Measurements from ENCODE around the gene TMPRSS4.

Gene TMPRSS4

DNA sequence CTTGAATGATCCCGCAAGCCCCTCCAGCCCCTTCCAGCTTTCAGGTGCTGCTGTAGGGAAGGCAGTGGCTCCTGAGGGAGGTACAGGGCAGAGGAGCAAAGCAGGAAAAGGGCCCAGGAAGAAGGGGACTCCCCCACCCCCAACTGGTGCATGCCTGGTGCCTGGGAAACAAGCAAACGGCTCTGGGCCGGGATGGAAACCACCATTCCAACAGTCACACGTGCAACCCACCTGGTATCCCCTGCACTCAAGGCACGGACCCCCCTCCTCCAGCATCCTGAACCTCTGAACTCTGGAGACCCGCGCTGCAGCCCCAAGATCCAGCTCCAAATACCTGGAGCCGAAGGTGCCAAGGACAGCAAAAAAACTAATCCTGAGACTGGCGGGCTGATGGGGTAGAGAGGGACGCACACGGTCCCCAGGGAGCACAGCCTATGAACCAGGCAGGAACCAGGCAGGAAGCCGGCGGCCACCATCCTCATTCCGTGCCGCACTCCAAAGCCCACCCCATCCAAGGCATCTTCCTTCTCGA, 75.2 kb downstream of the TMPRSS4 start:
- DNase-seq (ENCODE audit: low read depth in 1 of 2, low spot score in 1 of 2) = no peak
- in situ Hi-C loops (cut with HindIII; ENCODE audit: low pct_unique_long_range_greater_than_20kb, low sequenced_read_pairs) = no loop called here
- TF ChIP-seq JUND (IDR thresholded peaks at IDR 0.05; ENCODE audit: low read depth) = no peak

DNA sequence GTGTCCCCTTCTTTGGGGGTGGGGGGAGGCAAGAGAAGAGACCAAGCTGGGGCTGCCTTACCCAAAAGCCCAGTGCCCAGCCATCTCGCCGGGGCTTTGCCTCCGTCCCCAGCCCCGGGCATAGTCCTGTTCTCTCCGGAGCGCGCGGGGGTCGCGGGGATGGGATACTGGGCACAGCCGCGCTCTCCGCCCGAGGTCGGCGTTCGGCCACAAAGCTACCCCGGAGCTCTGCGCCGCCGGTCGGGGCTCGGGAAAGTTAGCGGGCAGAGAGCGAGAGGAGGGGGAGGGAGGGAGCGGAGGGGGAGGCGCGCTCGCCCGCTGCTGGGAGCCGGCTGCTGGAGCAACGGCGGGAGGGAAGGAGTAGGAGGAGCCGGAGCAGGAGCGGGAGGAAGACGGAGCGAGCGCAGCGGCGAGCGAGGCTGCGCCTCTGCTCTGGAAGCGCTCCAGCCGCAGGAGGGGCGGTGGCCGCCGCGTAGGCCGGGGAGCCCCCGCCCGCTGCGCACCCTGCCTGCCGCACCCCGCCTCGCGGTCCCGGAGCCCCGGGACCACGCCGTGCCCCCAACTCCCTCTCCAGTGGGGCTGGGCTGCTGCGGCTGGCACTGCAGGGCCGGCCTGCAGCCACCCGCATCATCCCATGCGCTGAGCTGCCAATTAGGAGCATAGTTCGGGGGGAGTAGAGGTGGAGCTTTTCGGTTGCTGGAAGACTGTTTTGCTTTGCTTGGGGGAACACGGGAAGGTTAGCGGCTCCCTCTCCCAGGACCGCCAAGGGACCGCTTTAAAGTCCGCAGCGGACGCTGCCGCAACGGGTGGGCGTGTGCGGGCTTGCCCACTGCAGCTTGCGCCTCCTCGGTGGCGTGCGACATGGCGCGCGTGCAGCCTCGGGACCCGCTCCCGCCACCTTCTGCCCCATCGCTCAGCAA, 75.9 kb downstream of the TMPRSS4 start, which contains the start of gene SCN4B:
Gene SCN4B (minus strand): TSS at position 272 of the 920 bp plus-strand sequence. CDS start 150 bp downstream, at position 122.
- DNase-seq (ENCODE audit: low read depth in 1 of 2, low spot score in 1 of 2) = peak; percentile 66 to 97
- no peak for TF ChIP-seq JUND (IDR thresholded peaks at IDR 0.05; ENCODE audit: low read depth)
- in situ Hi-C loops (cut with HindIII; ENCODE audit: low pct_unique_long_range_greater_than_20kb, low sequenced_read_pairs) = no loop called here

DNA sequence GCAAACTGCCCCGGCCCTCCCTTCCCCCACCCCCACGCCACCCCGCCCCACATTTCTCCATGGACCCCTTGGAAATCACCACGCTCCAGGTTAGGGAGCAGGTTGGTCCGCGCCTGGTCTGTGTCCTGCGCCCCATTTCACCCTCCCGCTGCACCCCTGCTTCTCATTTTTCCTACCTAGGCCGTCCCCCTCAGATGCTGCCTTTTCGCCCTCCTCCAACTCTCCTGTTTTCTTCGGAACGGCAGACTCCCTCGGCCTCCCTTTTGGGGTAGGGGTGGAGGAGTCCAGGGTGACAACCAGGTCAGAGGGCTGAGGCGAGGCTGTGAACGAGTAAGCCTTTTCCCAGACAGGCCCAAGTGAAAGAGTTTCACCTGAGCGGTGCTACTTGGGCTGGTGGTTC, 76.6 kb downstream of the TMPRSS4 start:
- in situ Hi-C loops (cut with HindIII; ENCODE audit: low pct_unique_long_range_greater_than_20kb, low sequenced_read_pairs) = no loop called here
- no peak for DNase-seq (ENCODE audit: low read depth in 1 of 2, low spot score in 1 of 2)
- TF ChIP-seq JUND (IDR thresholded peaks at IDR 0.05; ENCODE audit: low read depth) = no peak

DNA sequence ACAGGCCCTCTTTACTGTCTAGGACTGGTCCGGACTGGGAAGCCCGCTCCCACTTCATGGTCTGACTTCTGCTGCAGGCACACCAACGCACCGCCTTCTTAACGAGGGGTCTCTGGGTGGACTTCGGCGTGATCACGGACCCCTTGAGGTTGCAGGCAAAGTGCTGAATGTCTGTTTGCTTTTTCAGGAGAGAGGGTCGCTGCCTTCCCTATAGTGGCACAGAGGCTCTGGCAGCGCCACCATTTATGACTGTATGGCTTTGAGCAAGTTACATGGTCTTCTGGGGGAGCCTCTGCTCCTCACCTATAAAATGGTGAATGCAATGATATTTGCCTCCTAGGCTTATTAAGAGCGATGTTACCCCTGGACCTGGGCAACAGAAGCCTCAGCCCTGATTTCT, 77.1 kb downstream of the TMPRSS4 start:
- TF ChIP-seq JUND (IDR thresholded peaks at IDR 0.05; ENCODE audit: low read depth) = no peak
- DNase-seq (ENCODE audit: low read depth in 1 of 2, low spot score in 1 of 2) = no peak
- in situ Hi-C loops (cut with HindIII; ENCODE audit: low pct_unique_long_range_greater_than_20kb, low sequenced_read_pairs) = no loop called here

DNA sequence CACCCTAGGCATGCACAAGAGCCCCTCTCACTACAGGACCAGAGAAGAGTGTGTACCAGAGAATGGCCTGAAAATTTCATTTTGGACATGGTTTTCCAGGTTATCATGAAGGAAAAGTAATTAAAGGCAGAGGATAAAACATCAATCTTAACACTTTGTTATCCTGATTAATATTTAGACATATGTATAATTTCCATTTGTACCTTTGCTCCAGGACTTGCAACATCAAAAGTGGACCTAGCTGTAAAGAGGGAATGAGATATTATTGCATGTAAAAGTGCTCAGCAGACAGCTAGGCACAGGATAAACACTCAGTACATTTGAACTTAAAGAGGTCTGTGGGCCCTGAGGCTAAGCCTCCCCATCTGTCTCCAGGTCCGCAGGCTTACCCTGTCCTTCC, 77.8 kb downstream of the TMPRSS4 start:
- no peak for TF ChIP-seq JUND (IDR thresholded peaks at IDR 0.05; ENCODE audit: low read depth)
- in situ Hi-C loops (cut with HindIII; ENCODE audit: low pct_unique_long_range_greater_than_20kb, low sequenced_read_pairs) = no loop called here
- no peak for DNase-seq (ENCODE audit: low read depth in 1 of 2, low spot score in 1 of 2)

DNA sequence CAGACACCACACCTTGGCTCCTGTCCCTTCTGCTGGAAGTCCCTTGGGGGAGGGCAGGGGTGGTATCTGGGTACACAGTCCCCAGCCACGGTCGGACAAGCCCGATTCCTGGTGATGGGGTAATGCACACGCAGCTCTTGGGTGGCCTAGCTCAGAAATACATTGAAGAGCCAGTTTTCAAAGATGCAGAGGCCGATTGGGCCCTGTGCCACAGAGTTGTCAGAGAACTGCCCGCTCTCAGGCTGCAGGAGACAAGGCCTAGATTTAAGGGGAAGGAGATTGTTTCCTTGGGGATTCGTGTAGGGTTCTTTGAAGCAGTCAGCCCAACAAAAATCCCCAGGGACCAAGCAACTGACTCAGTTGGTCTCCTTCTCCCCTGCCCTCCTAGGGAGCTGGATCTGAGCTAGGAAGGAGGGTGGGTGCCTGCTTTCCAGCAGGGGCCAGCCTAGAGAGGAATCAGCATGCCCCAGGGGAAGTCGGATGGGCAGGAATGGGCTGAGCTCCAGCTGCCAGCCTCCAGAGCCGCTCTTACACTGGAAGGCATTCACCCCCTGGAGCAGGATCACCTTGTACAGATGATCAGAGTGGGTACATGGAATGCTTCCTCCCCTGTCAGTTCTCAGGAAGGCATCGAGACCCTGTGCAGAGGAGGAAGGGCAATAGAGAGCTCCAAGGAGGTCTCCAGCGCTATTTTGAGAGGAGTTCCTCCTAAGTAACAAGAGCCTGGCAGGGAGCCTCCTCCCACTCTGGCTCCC, 79.1 kb downstream of the TMPRSS4 start:
- no peak for DNase-seq (ENCODE audit: low read depth in 1 of 2, low spot score in 1 of 2)
- TF ChIP-seq JUND (IDR thresholded peaks at IDR 0.05; ENCODE audit: low read depth) = no peak
- in situ Hi-C loops (cut with HindIII; ENCODE audit: low pct_unique_long_range_greater_than_20kb, low sequenced_read_pairs) = no loop called here

DNA sequence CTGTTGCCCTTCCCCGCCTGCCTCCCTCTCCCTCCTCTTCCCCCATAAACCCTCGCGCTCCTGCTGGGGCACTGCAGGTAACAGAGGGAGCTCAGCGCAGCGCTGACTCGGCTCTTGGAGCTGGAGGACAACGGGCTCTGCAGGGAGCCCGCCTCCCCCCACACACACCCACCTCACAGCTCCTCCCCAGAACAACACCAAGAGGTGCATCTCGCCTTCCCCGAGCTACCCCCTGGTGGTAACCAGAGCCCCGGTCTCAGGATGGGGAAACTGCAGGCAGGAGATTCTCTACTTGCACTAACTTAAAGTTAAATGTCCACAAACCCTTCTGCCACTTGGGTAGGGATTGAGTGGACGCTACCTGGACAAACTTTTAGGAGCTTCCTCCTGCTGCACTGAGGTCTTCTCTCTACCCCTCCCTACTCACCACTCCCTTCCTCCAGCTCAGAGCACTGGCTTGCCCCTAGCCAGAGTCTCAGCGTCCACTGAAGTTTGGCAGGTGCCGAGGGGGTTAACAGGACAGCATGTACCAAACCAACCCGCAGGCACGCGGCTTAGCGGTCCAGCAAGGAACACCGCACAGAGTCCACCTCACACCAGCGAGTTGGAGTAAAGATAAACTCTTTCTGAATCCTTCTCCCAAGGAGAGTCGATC, 79.8 kb downstream of the TMPRSS4 start:
- in situ Hi-C loops (cut with HindIII; ENCODE audit: low pct_unique_long_range_greater_than_20kb, low sequenced_read_pairs) = no loop called here
- peak; percentile 69 to 79 for DNase-seq (ENCODE audit: low read depth in 1 of 2, low spot score in 1 of 2)
- TF ChIP-seq JUND (IDR thresholded peaks at IDR 0.05; ENCODE audit: low read depth) = no peak

DNA sequence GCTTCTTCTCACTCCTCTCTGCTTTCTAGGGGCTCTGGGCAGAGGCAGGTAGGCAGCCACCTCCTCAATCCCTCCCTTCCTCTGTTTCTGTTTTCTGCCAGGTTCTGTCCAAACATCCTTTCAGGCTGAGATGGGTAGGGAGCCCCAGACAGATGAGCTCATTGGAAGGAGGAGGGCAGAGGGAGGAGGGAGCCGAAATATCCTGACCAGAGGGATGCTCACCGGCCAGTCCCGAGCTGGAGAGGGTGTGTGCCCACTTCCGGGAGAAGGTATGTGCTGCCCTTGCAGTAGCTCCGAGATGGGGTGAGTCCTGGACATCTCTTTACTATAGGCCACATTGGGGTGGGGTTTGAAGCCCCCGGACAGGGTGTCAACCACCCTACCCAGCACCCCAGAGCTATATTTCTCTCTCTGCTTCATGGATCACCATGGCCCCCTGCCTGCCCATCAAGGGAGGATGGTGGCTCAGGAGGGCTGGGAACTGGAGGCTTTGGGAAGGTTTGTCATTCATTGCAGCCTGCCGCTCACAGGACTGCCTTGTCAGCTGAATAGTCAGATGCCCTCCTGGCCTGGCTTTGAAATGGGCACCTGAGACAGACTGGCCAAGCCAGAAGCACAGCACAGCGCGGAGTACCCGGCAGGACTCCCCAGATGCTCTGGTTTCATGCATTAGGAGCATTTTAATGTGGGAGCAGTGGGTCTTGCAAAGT, 80.5 kb downstream of the TMPRSS4 start:
- TF ChIP-seq JUND (IDR thresholded peaks at IDR 0.05; ENCODE audit: low read depth) = no peak
- in situ Hi-C loops (cut with HindIII; ENCODE audit: low pct_unique_long_range_greater_than_20kb, low sequenced_read_pairs) = no loop called here
- no peak for DNase-seq (ENCODE audit: low read depth in 1 of 2, low spot score in 1 of 2)

DNA sequence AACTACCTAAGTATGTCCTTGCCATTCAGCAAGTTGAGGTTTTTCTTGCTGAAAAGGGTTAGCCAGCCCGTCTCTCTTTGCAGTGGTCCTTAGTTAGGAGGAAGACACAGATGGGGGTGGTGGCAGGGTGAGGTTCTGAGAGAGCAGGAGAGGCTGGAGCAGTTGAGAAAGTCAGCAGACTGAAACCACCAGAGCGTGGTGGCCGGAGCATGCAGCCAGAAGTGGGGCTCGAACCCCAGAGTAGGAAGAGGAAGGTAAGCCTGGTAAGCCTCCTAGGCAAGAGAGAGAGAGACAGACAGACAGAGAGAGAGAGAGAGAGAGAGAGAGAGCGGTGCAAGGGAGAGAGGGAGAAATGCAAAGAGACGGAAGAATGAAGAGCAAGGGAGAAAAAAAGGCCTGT, 84.9 kb downstream of the TMPRSS4 start:
- no peak for DNase-seq (ENCODE audit: low read depth in 1 of 2, low spot score in 1 of 2)
- no peak for TF ChIP-seq JUND (IDR thresholded peaks at IDR 0.05; ENCODE audit: low read depth)
- in situ Hi-C loops (cut with HindIII; ENCODE audit: low pct_unique_long_range_greater_than_20kb, low sequenced_read_pairs) = no loop called here

DNA sequence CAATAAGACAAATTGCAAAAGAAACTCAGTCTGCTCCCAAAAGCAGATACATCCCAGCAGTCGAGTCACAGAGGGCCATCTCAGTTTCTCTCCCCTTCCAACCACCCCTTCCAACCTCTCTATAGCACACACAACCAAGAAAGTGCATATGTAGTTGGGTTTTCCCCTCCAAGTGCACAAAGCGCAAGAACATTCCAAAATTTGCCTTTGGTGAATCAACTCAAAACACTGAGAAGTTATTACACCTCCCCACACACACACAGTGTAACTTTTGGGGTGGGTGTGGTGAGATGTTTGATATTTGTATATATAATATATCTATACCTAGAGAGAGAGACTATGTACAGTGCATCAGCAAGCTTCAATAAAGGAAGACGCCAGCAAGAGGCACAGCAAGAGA, 86.0 kb downstream of the TMPRSS4 start:
- no peak for TF ChIP-seq JUND (IDR thresholded peaks at IDR 0.05; ENCODE audit: low read depth)
- no peak for DNase-seq (ENCODE audit: low read depth in 1 of 2, low spot score in 1 of 2)
- in situ Hi-C loops (cut with HindIII; ENCODE audit: low pct_unique_long_range_greater_than_20kb, low sequenced_read_pairs) = no loop called here

DNA sequence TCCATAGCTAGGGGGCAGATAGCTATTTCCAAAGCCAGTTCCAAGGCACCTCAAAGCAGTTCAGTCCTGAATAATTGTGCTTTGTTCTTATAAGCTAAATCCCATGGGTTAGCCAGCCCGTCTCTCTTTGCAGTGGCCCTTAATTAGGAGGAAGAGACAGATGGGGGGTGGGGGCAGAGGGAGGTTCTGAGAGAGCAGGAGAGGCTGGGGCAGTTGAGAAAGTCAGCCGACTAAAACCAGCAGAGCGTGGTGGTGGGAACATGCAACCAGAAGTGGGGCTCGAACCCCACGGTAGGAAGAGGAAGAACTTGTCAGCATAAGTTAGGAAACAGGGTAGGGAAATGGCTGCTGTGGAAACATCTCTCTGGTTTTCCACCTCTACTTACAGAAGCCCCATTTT, 86.6 kb downstream of the TMPRSS4 start:
- no peak for TF ChIP-seq JUND (IDR thresholded peaks at IDR 0.05; ENCODE audit: low read depth)
- in situ Hi-C loops (cut with HindIII; ENCODE audit: low pct_unique_long_range_greater_than_20kb, low sequenced_read_pairs) = no loop called here
- no peak for DNase-seq (ENCODE audit: low read depth in 1 of 2, low spot score in 1 of 2)

DNA sequence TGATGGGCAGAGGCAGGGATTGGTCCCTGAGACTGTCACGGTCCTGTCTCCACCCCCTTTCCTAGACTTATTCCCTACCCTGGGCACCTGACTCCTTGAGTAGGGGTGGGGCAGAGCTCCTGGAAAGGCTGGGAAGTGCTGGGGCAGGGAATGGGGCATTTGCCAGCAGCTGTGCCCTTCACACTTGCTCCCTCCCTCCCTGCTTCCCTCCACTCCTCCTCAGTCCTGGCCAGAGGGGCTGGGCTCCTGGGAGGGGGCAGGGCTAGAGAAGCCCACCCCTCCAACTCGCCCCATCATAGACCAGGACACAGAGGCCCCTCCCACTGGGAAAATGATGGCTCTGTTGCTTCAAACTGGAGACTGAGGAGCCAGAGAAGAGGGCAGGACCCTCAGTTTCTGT, 88.0 kb downstream of the TMPRSS4 start:
- in situ Hi-C loops (cut with HindIII; ENCODE audit: low pct_unique_long_range_greater_than_20kb, low sequenced_read_pairs) = no loop called here
- no peak for TF ChIP-seq JUND (IDR thresholded peaks at IDR 0.05; ENCODE audit: low read depth)
- DNase-seq (ENCODE audit: low read depth in 1 of 2, low spot score in 1 of 2) = no peak
